Stimulated activated CD8-positive, alpha-beta memory T cell treated with anti-CD3 and anti-CD28 coated beads, Interleukin-15, amount 100 ng/mL, for 1 hour (primary cell): Measurements from ENCODE around the gene SMARCD1.

ENCODE experiments used
- DNase-seq: peaks from one replicate; pipeline ENCODE4 v3.0.0-alpha.2; 2020; ENCODE audit warnings: low read depth

Gene SMARCD1

DNA sequence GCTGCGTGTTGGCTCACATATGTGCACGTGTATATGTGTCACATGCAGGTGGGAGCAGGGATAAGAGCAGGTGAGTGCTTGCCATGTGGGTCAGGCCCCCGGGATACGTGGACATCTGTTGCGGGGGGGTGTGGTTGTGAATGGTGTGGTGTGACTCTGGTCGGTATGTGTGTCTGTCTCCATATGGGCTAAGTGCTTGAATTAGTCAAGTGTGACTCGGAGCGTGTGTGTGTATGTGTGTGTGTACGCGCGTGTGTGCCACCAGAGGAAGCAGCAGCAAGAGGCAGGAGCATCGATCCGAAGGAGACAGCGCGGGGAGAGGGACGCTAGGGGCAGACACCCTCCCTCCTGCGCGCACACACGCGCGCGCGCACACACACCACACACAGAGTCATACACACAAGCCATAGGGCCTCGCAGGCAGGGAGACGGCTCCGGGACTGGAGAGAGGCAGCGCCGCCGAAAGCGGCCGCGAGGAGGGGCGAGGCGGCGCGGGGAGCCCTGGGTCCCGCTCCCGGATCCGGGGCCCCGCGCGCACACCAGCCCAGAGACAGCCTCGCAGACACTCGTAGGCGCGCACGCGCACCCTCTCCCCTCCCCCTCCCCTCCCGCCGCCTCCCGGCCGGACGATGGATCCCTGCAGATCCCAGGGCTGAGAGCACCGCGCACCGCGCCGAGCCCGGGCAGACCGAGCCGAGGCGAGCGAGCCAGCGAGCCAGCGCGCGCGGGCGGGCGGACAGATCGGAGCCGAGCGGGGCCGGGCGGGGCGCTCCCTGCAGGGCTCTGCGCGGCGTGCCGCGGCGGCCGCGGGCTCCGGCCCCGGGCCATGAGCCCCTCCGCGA, 27.9 kb upstream of the SMARCD1 start, which contains the start of gene ASIC1:
TSS of gene ASIC1 (plus strand) at position 597 of the 842 bp plus-strand sequence. CDS start 1,171 bp downstream, outside the sequence.
- DNase-seq: no peak

DNA sequence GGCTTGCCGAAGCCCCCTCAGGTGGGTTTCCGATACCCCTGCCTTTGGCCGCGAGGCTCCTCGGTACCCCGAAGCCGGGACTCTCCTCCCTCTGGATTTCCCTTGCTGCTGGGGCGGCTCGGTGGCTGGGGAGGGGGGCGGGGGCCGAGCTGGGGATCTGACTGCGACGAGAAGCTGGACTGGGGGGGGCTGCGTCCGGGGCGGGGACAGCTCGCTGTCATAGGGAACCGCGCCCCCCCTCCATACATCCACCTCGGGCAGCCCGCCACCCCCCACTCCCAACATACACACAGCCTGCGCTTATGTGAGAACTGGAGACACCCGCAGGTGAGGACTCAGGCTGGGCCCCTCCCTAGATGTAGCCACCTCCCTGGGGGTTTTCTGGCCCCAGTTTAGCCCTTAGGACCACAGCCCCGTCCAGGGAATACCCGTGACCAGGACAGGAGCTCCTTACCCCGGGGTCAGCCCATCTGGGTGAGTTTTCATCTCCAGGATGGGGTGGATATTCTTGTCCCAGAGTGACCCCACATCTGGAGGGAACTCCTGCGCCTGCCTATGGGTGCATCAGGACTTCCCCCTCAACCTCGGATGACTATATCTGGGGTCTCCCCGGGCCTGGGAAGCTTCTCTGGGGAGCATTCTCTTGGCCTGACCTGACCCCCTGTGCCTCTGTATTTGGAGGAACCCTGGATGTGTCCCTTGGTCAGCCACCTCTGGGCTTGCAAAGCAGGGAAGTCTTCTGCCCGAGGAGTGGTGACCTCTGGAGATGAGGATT, 27.1 kb upstream of the SMARCD1 start:
- DNase-seq: no peak

DNA sequence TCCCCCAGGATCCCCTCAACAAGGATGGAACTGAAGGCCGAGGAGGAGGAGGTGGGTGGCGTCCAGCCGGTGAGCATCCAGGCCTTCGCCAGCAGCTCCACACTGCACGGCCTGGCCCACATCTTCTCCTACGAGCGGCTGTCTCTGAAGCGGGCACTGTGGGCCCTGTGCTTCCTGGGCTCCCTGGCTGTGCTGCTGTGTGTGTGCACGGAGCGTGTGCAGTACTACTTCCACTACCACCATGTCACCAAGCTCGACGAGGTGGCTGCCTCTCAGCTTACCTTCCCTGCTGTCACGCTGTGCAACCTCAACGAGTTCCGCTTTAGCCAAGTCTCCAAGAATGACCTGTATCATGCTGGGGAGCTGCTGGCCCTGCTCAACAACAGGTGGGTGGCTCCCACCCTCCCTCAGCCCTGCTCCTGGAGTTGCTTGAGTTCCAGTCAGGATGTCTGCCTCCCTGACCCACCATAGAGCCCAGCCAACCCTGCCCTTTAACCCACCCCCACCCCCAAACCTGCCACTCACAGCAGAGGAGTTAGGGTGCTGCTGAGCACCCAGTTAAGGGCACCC, 26.3 kb upstream of the SMARCD1 start:
- DNase-seq: no peak

DNA sequence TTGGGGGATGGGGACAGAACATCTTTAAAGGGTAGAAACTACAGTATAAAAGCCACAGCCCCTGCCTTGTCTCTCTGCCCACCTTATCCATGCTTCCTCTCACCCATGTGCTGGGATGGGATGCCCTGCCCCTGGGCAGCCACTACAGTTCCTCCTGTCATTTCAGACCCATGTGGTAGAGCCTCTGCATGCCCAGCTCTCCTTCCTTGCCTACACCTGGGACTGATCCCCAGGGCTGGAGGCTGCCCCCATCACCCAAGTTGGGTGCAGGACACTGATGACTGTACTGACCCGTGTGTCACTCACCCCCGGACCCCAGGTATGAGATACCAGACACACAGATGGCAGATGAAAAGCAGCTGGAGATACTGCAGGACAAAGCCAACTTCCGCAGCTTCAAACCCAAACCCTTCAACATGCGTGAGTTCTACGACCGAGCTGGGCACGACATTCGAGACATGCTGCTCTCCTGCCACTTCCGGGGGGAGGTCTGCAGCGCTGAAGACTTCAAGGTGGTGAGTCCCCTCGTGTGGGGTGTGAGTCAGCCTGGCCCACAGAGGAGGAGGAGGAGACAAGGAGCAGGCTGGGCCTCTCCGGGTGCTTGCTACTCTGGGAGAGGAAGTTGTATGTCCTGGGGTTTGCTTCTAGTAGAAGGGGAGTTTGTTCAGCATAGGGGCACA, 25.6 kb upstream of the SMARCD1 start:
- DNase-seq: no peak

DNA sequence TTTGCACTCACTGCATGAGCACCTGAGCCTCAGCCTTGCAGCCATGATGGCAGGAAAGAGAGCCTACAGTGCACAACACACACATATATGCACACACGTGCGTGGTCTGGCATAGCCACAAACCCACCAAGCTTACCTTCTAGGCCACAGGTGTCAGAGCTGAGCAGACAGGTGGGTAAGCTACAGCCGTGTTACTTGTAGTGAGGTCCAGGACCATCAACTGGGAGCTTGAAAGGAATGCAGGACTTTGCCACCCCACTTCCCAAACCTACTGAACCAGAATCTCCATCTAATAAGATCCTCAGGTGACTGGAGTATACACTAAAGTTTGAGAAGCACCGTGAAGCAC, 25.0 kb upstream of the SMARCD1 start:
- no peak for DNase-seq

DNA sequence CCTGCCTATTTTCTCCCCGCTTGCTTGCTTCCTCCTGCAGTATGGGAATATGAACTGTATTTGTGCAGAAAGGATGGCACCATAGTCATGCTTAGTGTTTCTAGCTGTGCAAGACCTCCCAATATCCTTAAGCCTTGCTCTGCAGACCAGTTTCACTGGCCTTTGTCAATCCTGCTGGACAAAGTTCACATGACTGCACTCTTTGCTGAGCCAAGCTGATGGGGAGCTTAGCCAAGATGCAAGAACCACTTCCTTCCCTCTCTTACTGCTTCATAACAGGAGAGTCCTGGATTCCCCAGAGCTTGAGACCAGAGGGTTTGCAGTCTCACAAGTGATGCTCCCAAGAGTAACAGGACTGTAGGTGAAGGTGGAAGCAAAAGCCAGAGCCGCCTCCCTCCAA, 24.0 kb upstream of the SMARCD1 start:
- no peak for DNase-seq

DNA sequence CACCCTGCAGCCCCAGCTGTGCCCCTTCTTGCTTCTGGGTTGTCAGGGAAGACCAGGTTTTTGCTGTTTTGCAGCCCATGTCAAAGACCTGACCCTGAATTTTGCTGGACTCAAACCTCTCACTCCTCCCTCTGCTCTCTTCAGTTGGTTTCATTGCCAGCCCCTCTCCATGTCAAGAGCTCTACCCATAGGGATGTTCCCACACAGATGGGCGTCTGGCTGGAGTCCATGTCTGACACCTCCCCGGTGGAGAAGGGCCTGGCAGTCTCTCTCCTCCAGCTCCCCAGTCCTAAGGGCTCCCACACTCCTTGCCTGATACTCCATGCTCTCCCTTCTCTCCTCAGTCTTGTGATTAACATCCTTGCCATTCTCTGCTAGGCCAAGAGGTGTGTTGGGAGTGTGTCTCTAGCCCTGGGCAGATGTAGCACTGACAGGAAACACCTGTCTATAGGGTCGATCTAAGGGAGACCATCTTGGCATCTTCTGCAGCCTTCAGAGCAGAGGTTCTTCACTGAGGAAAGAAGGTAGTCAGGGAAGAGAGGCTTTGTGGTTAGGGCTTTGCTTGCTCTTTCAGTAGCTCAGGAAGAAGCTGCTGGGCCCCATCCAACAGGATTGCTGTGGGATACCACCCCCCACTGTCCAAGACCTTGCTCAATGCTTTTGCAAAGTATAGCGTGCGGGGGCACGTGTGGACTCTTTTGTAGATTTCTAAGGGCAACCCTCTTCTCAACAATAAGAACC, 23.0 kb upstream of the SMARCD1 start:
- no peak for DNase-seq

DNA sequence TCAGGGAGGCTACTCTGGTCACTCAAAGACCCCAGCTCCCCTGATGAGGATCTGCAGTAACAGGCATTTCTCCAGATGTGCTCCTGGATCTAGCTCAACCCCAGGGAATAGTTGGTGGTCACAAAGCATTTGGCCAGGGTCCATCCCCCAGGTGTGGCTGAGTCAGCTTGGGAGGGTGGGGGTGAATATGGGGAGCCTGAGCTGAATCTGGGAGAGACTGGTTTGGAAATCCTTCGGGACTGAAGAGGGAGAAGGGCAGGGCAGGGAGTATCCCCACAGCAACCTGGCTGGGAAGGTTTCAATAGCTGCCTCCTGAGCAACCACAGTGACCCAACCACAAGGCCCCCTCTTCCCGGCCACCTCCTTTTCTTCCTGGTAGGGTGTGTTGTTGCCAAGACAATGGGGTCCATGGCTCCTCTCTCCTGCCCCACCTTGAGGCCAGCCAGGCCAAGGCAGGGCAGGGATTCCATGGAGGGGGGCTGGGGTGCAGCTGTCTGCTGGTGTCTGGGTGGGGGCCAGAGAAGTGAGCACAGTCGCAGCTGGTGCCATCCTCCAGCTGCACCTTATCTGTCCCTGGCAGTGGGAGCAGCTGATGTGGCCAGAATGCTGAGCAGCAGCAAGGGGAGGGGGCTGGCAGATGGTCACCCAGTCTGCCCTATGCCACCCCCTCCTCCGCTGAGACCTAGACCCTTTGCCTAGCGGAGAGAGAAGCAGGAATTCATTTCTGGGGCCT, 22.2 kb upstream of the SMARCD1 start:
- DNase-seq: no peak

DNA sequence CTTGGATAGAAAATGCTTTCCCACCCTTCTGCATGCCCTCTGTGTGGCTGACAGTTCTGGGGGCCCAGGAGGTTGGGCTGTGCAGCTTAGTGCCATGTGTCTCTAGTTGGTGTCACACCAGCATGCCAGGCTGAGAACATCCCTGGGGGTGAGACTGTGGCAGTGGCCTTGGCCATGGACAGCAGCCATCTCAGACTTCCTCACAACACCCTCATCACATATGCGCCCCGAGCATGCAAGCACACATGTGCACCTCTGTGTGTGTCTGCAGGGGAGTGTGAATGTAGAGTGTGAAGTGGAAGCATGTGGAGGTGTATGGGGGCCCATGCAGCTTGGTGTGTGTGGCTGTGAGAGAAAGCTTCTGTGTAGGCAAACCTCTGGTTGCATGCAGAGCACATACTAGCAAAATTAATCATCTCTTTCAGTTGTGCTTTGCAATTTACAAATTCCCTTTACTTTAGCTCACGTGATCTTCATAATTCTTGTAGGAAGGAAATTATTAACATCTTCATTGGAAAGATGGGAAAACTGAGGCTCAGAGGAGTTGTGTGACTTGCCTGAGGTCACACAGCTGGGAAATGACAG, 19.3 kb upstream of the SMARCD1 start:
- no peak for DNase-seq

DNA sequence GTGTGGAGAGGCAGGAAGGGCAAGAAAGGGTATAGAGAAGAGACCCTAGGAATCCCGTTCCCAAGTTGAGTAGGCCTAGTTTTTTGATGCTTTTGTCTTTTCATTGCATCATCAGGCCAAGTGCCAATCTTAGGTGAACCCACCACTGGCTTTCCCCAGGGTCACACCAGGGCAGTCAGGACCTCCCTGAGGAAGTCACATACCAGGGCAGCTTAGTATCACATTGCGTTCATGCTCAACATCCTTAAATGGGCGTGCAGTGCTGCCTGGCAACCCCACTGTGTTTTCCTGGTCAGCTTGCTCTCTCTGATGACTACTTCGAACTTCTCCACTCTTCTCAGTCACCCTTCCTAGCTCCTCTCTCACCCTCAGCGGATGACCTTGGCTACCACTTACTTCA, 18.7 kb upstream of the SMARCD1 start:
- no peak for DNase-seq

DNA sequence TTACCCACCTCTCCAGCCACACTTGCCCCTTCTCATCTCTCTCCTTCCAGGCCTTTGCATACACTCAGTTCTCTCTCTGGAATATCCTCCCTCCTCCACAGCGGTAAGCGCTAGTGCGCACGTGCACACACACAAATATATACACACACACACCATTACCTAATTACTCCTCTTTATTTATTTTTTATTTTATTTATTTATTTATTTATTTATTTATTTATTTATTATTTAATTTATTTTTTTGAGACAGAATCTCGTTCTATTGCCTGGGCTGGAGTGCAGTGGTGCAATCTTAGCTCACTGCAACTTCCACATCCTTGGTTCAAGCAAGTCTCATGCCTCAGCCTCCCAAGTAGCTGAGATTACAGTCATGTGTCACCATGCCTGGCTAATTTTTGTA, 16.1 kb upstream of the SMARCD1 start:
- DNase-seq: no peak

DNA sequence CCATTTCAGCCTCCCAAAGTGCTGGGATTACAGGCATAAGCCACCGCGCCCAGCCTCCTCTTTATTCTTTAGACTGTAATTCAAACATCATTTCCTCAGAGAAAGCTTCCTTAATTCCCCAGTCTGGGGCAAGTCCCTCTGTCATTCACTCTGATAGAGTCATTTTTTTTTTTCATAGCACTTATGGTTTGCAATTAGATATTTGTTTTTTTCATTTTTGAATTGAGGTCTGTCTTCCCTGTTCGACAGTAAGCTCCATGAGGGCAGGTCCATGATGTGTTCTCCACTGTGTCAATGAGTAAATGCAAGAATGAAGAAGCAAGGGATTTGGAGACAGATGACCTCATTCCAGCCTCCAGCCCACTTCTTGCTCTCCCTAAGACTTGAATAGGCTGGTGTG, 15.6 kb upstream of the SMARCD1 start:
- no peak for DNase-seq

DNA sequence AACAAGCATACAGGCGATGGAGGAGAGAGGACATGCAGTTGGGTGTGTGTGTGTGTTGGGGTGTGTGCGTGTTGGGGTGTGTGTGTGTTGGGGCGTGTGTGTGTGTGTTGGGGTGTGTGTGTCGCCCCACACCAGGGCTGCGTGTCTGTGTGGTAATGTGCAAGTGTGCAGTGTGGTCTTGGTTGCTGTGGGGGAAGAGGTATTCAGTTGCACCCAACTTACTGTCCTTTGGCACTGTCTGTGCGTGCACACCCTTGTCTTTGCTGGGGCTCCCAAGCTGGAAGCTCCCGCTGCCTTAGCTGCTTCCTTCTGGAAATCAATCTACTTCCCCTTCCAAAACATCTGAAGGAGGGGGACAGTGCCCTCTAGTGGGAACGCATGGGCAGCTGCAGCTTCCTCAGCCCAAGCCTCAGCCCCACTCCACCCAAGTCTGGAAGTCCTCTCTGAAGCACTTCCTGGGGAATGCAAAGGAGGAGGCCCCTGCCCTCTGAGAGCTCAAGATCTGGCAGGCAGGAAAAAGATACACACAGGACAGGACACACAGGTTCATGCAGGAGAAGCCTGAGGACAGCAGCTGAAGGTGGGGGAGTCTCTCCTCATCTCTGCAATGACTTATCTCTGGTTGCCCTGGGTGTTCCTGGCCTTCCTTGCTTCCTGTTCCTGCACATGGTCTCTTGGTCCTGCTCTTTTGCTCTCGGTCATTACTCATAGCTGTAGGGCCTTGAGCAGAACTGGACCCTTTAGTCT, 14.7 kb upstream of the SMARCD1 start:
- peak; percentile 62 for DNase-seq

DNA sequence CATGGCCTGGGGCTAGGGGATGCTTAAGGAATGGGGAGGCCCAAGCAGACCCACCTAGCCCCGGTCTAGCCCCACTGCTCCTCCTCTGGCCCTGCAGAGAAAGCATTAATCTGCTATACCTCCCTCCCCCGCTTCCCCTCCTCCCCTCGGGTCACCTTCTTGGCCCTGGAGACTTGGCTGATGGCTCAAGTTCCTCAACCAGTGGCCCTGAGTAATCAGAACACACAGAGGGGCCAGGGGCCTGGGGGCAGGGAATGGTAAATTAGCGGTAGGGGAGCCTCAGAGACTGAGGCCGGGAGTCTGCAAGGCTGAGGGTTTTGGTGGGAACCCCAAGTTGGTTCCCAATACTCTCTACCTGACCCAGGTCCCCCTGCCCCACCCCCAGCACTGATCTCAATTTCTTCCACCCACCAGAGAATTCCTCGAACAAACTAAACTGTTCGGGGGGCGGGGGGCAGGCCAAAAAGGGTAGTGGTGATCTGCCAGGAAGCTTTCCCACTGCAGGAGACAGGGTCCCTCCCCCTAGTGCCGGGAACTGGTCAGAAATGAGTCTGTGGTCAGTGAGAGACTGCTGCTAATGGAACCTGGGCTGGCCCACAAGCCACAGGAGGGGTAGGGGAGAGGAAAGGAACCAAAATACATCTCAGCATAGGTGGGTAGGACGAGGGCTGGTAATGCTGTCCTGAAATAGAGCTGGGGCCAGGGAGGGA, 12.8 kb upstream of the SMARCD1 start:
- DNase-seq: no peak

DNA sequence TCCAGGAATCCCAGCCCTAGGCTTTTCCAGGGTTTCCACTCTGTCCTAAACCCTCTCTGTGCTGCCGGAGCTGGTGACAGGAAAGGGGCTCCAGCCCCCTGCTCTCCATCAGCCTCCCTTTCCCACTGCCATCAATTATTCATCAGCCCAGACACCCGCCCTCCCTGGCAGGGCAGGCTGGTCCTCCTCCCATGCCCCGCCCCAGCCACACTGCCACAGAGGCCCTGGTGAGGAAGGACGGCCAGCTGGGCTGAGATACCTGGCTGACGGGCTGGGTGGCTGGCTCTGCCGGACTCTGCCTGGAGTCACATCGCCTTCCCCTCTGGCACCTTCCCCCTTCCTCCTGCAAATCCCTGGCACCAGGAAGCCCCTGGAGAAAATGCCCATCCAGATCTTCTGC, 11.9 kb upstream of the SMARCD1 start:
- DNase-seq: no peak

DNA sequence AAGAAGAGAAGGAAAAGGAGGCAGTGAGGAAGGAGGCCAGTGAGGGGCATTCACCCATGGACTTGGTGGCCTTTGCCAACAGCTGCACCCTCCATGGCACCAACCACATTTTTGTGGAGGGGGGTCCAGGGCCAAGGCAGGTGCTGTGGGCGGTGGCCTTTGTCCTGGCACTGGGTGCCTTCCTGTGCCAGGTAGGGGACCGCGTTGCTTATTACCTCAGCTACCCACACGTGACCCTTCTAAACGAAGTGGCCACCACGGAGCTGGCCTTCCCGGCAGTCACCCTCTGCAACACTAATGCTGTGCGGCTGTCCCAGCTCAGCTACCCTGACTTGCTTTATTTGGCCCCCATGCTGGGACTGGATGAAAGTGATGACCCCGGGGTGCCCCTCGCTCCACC, 11.4 kb upstream of the SMARCD1 start:
- no peak for DNase-seq

DNA sequence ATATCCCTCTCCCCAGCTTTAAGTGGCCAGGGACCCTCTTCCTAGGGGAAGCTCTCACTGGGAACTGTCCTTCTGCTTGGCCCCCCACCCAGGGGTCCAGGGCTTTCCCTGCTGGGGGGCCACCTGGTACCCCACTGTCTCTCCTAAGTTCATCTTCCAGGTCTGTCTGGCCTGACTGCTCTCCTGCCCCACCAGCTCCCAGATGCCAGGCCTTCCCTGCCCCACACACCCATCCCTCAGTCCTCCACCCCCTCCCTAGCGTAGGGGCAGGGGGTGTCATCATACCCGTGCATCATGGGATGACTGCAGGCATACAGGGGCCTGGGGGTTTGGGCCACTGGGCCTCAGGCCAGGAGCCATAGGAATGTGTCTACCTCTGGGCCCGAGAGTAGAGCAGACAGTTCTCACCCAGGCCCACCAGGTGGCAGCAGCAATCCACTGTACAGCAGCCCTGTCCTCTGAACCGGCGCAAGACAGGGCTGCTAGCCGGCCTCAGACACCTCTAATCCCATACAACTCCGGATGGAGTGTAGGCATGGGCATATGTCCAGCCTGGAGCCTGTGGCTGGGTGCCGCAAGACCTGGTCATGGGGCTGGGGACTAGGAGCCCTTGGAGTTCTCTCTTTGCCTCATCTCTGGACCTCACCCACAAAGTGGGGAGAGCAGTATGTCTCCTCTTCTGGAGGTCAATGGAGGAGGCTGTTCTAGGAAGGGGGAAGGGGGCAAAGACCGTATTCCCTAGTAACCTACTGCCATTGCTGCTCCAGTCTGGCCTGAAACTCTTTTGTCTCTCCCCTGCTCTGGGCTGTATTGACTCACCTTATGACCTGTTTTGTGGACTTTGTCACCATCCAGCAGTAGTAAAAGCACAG, 10.0 kb upstream of the SMARCD1 start:
- peak; percentile 72 for DNase-seq

DNA sequence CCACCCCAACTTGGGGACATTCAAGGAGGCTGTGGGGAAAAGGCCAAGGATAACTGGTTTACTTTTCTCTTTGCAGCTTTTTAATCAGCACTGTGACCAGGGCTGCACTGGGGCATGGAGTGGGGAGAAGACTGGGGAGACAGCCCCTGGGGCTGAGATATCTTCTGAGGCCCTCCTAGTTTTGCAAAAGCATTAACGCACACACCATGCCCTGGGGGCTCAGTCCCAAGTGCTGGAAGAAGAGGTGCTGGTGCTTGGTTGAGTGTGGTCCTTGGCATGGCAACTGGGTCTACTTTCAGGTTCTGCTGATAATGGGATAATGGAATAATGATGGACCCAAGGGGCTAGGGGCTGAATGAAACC, 9.4 kb upstream of the SMARCD1 start:
- no peak for DNase-seq
